H1 (cell line): Measurements from ENCODE around the gene RND2. TPM values are rescaled to one million over a fixed set of nuclear protein-coding genes. Genes with fewer than 3 reads are reported as not detected.

Source experiments
- CTCF ChIA-PET: fragments of 300-600 bp; sonication (Branson Sonifier 250); formaldehyde crosslinking; loops from one replicate; lab custom pipeline; 2021; ENCODE audit not compliant: partially characterized antibody; lab: Charles Lee
- POLR2A ChIA-PET: fragments of 300-600 bp; sonication (Branson Sonifier 250); formaldehyde crosslinking; loops from one replicate; lab custom pipeline; 2021; ENCODE audit warnings: inconsistent platforms; ENCODE audit not compliant: partially characterized antibody; lab: Charles Lee
- DNase-seq, 2 experiments: peaks; one replicate each; pipeline versions ENCODE4 v3.0.0 to v3.0.0-alpha.2; 2010 to 2022; ENCODE audit warnings: low spot score in 2 of 2, low read depth in 1 of 2, mixed read lengths in 1 of 2
- FAIRE-seq: peaks from 2 replicates; lab custom pipeline; 2011; peaks lifted over from hg19 to GRCh38; lab: Jason Lieb, UNC
- H2AFZ ChIP-seq: 2 replicates; pipeline ENCODE4 v1.8.1; 2012; ENCODE audit warnings: low read length, inconsistent platforms
- H2AK5ac ChIP-seq: 2 replicates; pipeline ENCODE4 v1.6.1; 2013; ENCODE audit warnings: low read depth, low read length
- H2BK120ac ChIP-seq: replicated peaks from 2 replicates; pipeline ENCODE3; 2013; ENCODE audit warnings: low read depth, low read length, inconsistent platforms
- H2BK12ac ChIP-seq: 2 replicates; pipeline ENCODE4 v1.6.1; 2013; ENCODE audit warnings: low read depth, low read length
- H2BK15ac ChIP-seq: 2 replicates; pipeline ENCODE4 v1.6.1; 2013; ENCODE audit warnings: low read length
- H2BK20ac ChIP-seq: 2 replicates; pipeline ENCODE4 v1.6.1; 2013; ENCODE audit warnings: low read length
- H2BK5ac ChIP-seq: 2 replicates; pipeline ENCODE4 v1.6.1; 2013; ENCODE audit warnings: low read depth, low read length
- H3K14ac ChIP-seq: 2 replicates; pipeline ENCODE4 v1.6.1; 2013; ENCODE audit warnings: inconsistent platforms; ENCODE audit not compliant: insufficient read length
- H3K18ac ChIP-seq: 2 replicates; pipeline ENCODE4 v1.6.1; 2013; ENCODE audit warnings: low read length; ENCODE audit errors: extremely low read depth
- H3K23ac ChIP-seq: 2 replicates; pipeline ENCODE4 v1.6.1; 2013; ENCODE audit warnings: inconsistent platforms; ENCODE audit not compliant: insufficient read length
- H3K23me2 ChIP-seq: 2 replicates; pipeline ENCODE4 v1.6.1; 2013; ENCODE audit warnings: low read depth, low read length
- H3K27ac ChIP-seq: 2 replicates; pipeline ENCODE4 v1.6.1; 2011; ENCODE audit warnings: low read depth, low read length, inconsistent platforms
- H3K27me3 ChIP-seq, 4 experiments: replicated peaks in 1 of 4; 1 replicate in 1 of 4; 2 replicates in 3 of 4; pipeline versions ENCODE4 v1.6.1 to v1.8.1; 2011 to 2013; ENCODE audit warnings: low read length in 3 of 4, mild to moderate bottlenecking in 3 of 4, inconsistent platforms in 2 of 4, mixed read lengths in 2 of 4, moderate library complexity in 1 of 4; ENCODE audit not compliant: control insufficient read depth in 3 of 4, insufficient read depth in 3 of 4; ENCODE audit errors: extremely low read depth in 1 of 4
- H3K36me3 ChIP-seq, 4 experiments: 2 replicates each; pipeline versions ENCODE4 v1.6.1 to v1.8.1; 2011 to 2013; ENCODE audit warnings: mild to moderate bottlenecking in 4 of 4, low read length in 3 of 4, moderate library complexity in 2 of 4, control low read depth in 1 of 4, inconsistent platforms in 1 of 4; ENCODE audit not compliant: insufficient read depth in 4 of 4, control insufficient read depth in 2 of 4
- H3K4ac ChIP-seq: replicated peaks from 2 replicates; pipeline ENCODE3; 2013; ENCODE audit warnings: low read length, low read depth, mixed read lengths, inconsistent platforms; ENCODE audit not compliant: insufficient read length
- H3K4me1 ChIP-seq, 4 experiments: replicated peaks in 1 of 4; 1 replicate in 1 of 4; 2 replicates in 3 of 4; pipeline versions ENCODE4 v1.6.1 to v1.8.1; 2011 to 2013; ENCODE audit warnings: low read length in 3 of 4, inconsistent platforms in 2 of 4, mixed read lengths in 1 of 4; ENCODE audit not compliant: insufficient read depth in 4 of 4, control insufficient read depth in 3 of 4
- H3K4me2 ChIP-seq, 2 experiments: 2 replicates each; pipeline versions ENCODE4 v1.6.1 to v1.8.1; 2011 to 2013; ENCODE audit warnings: low read depth in 2 of 2, low read length in 2 of 2, control low read depth in 1 of 2, inconsistent platforms in 1 of 2, mild to moderate bottlenecking in 1 of 2; ENCODE audit not compliant: insufficient read depth in 1 of 2
- H3K4me3 ChIP-seq, 4 experiments: fragments of 200-600, 300-600 bp in 1 of 4; sonication (generic), shearing (Covaris generic), sonication (Bioruptor Twin) in 1 of 4; 2 replicates each; pipeline versions ENCODE4 v1.5.1 to v1.8.1; 2011 to 2016; ENCODE audit warnings: low read length in 4 of 4, low read depth in 3 of 4, control low read depth in 2 of 4, inconsistent platforms in 2 of 4, mild to moderate bottlenecking in 2 of 4, mixed read lengths in 1 of 4, moderate library complexity in 1 of 4; ENCODE audit not compliant: insufficient read depth in 2 of 4; ENCODE audit errors: extremely low read depth in 1 of 4
- H3K56ac ChIP-seq: replicated peaks from 2 replicates; pipeline ENCODE3; 2013; ENCODE audit warnings: low read depth, mild to moderate bottlenecking, mixed read lengths, low read length, inconsistent platforms; ENCODE audit not compliant: insufficient read length
- H3K79me1 ChIP-seq: 2 replicates; pipeline ENCODE4 v1.6.1; 2013; ENCODE audit warnings: low read depth, low read length, control low read depth
- H3K79me2 ChIP-seq, 2 experiments: 2 replicates each; pipeline versions ENCODE4 v1.6.1 to v1.8.1; 2012 to 2013; ENCODE audit warnings: low read length in 2 of 2, mild to moderate bottlenecking in 2 of 2, inconsistent platforms in 1 of 2; ENCODE audit not compliant: insufficient read depth in 2 of 2, control insufficient read depth in 1 of 2
- H3K9ac ChIP-seq, 4 experiments: replicated peaks in 1 of 4; 1 replicate in 1 of 4; 2 replicates in 3 of 4; pipeline versions ENCODE4 v1.6.1 to v1.8.1; 2011 to 2013; ENCODE audit warnings: low read depth in 3 of 4, low read length in 3 of 4, control low read depth in 2 of 4, mild to moderate bottlenecking in 2 of 4, moderate library complexity in 2 of 4, inconsistent platforms in 1 of 4; ENCODE audit errors: extremely low read depth in 1 of 4
- H3K9me3 ChIP-seq, 2 experiments: 2 replicates each; pipeline versions ENCODE4 v1.6.1 to v1.8.1; 2012 to 2013; ENCODE audit warnings: mild to moderate bottlenecking in 2 of 2, moderate library complexity in 2 of 2, control low read depth in 1 of 2, inconsistent platforms in 1 of 2, low read depth in 1 of 2, low read length in 1 of 2, mixed read lengths in 1 of 2; ENCODE audit not compliant: insufficient read depth in 2 of 2
- H4K20me1 ChIP-seq, 2 experiments: replicated peaks in 1 of 2; 2 replicates each; pipeline versions ENCODE3 to v1.8.1; 2011 to 2013; ENCODE audit warnings: inconsistent platforms in 2 of 2, low read length in 2 of 2, mild to moderate bottlenecking in 1 of 2; ENCODE audit not compliant: insufficient read depth in 2 of 2, control insufficient read depth in 1 of 2
- H4K5ac ChIP-seq: 2 replicates; pipeline ENCODE4 v1.6.1; 2013; ENCODE audit warnings: low read length, low read depth, mixed read lengths, inconsistent platforms; ENCODE audit not compliant: insufficient read length
- H4K8ac ChIP-seq: 2 replicates; pipeline ENCODE4 v1.8.0; 2013; ENCODE audit warnings: mild to moderate bottlenecking, moderate library complexity, low read length, inconsistent platforms; ENCODE audit not compliant: insufficient read depth; ENCODE audit errors: extremely low read depth
- H4K91ac ChIP-seq: replicated peaks from 2 replicates; pipeline ENCODE3; 2013; ENCODE audit warnings: low read length, mixed read lengths, inconsistent platforms; ENCODE audit not compliant: insufficient read length
- CBX8 ChIP-seq: fragments of 300-800, 300-1000 bp; sonication (generic); IDR thresholded peaks from 2 replicates; pipeline ENCODE4 v1.7.1; 2016; ENCODE audit warnings: low read depth, low read length, borderline replicate concordance
- CHD2 ChIP-seq: IDR thresholded peaks from 2 replicates; pipeline ENCODE4 v1.6.1; 2012; ENCODE audit warnings: low read length, improper control_type of control experiment
- GABPA ChIP-seq: IDR thresholded peaks from 2 replicates; pipeline ENCODE4 v1.6.1; 2011; ENCODE audit warnings: mild to moderate bottlenecking, low read length, moderate library complexity, borderline replicate concordance; ENCODE audit not compliant: insufficient read depth
- NRF1 ChIP-seq: IDR thresholded peaks from 2 replicates; pipeline ENCODE4 v1.6.1; 2011; ENCODE audit warnings: mild to moderate bottlenecking, low read depth, low read length, improper control_type of control experiment
- POLR2A ChIP-seq, 2 experiments: IDR thresholded peaks; 1 replicate in 1 of 2; 2 replicates in 1 of 2; pipeline ENCODE4 v1.6.1; 2011; ENCODE audit warnings: low read depth in 2 of 2, low read length in 2 of 2, mild to moderate bottlenecking in 2 of 2; ENCODE audit errors: control extremely low read depth in 1 of 2
- RXRA ChIP-seq: IDR thresholded peaks from 2 replicates; pipeline ENCODE4 v1.6.1; 2011; ENCODE audit warnings: low read depth, mild to moderate bottlenecking, low read length, moderate library complexity; ENCODE audit not compliant: insufficient read depth
- SP4 ChIP-seq: IDR thresholded peaks from 2 replicates; pipeline ENCODE4 v1.6.1; 2012; ENCODE audit warnings: low read length, inconsistent platforms
- TAF1 ChIP-seq: IDR thresholded peaks from 2 replicates; pipeline ENCODE4 v1.6.1; 2011; ENCODE audit warnings: mild to moderate bottlenecking, low read depth, low read length
- WGBS, 2 experiments: shearing (Covaris generic) in 1 of 2; methylation state at CpG; one replicate each; pipeline versions ENCODE4 v1.1.6 to v1.1.7; 2013 to 2015; ENCODE audit warnings: low lambda C conversion rate in 2 of 2, mixed read lengths in 2 of 2, inconsistent platforms in 1 of 2, low coverage in 1 of 2, missing lambda C conversion rate in 1 of 2; ENCODE audit not compliant: insufficient replicate concordance in 2 of 2, insufficient coverage in 1 of 2, insufficient read length in 1 of 2; ENCODE audit errors: extremely low coverage in 1 of 2, missing lambda C conversion rate in 1 of 2; 5-methylcytosine and 5-hydroxymethylcytosine counted together
- polyA plus RNA-seq, 7 experiments: library from polyadenylated mRNA; depleted of rRNA in 3 of 7; stranded (reverse) in 5 of 7; unstranded in 2 of 7; fragments of >200 nt in 5 of 7; fragments of 200-250 nt in 2 of 7; gene quantifications; 1 replicate in 5 of 7; 2 replicates in 1 of 7; 4 replicates in 1 of 7; pipeline versions ENCODE4 v1.2.1 to v1.2.3, GENCODE V29; 2011 to 2013; ENCODE audit warnings: missing spikeins in 2 of 7, mixed read lengths in 2 of 7
- total RNA-seq: library from RNA; stranded (reverse); fragmentation: NEBNext Ultra II Directional; extraction: Animal tissue kit (Norgen Biotek cat#: 25700); gene quantifications from 2 replicates; pipeline ENCODE4 v1.2.1, GENCODE V29; 2021
- TF ChIP-seq, protein P1 (sequence below): IDR thresholded peaks from 2 replicates; pipeline ENCODE4 v1.6.1; 2011; ENCODE audit warnings: low read length, improper control_type of control experiment
- TF ChIP-seq, protein P2 (sequence below): IDR thresholded peaks from 2 replicates; pipeline ENCODE4 v1.6.1; 2012; ENCODE audit warnings: inconsistent platforms

RND2 gene
- total and polyA plus RNA-seq, 2 of the 8 experiments (the other 6 are each of a cell fraction or from before 2014, with no cell fraction given), result 51.3 to 61.4 TPM

DNA sequence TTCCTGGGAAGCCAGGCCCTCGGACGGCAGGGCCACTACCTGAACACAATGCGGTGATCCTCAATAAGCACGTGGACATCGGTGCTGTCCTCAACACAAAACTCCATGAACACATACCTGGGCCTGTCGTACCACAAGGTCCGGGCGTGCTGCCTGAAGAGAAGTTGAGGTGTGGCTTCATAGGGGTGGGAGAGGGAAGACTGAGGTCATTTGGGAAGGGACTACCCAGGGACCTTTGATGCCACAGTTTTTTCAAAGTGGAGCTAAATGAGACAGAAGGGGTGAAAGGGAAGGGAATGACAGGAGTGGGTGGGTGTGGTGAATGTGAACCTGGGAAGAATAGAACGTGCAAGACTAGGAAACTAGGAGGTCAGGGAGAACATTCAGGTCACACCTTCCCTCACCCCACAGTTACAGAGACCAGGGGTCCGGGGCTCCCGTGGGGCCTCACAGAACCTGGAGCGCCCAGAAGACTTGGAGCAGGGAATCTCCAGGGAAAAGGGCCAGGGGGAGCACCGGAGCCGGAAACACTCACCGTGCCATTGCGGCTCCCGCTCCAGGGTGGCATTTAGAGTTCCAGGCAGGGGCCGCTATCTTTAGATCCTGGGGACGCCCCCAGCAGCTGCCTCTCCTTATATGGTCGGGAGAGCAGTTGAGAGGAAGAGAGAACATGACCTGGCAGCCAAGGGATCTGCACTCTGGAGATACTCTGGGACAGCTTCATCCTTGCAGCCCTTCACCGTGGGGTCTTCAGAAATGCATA lies 45.3 kb upstream of the RND2 start, which contains the start of gene PTGES3L:
Gene PTGES3L (minus strand): TSS at position 570 of the 763 bp plus-strand sequence. CDS start 27 bp downstream, at position 543.
- 41% methylated on average over 21 of the region's 21 CpGs; no CpG with 5 or more reads in 1 of the 2 experiments for WGBS, 2 experiments
- FAIRE-seq, result no peak
- H2BK12ac ChIP-seq, result peak within 1 kb of the TSS; percentile 64; the same call in 1 of the 2 replicates
- TF ChIP-seq RXRA (no peak), SP4 (no peak), GABPA (0 out of 2 replicates have a peak, but pooled peaks have one; percentile 28), POLR2A (IDR thresholded peaks at IDR 0.05; ENCODE audit: control extremely low read depth in 1 of 2, low read depth in 2 of 2, low read length in 2 of 2) (peak; percentile 44 to 55), CBX8 (no peak), TAF1 (no peak), NRF1 (no peak), CHD2 (no peak)
- TF ChIP-seq, protein P1, sequence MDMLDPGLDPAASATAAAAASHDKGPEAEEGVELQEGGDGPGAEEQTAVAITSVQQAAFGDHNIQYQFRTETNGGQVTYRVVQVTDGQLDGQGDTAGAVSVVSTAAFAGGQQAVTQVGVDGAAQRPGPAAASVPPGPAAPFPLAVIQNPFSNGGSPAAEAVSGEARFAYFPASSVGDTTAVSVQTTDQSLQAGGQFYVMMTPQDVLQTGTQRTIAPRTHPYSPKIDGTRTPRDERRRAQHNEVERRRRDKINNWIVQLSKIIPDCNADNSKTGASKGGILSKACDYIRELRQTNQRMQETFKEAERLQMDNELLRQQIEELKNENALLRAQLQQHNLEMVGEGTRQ, result no peak
- TF ChIP-seq, protein P2, sequence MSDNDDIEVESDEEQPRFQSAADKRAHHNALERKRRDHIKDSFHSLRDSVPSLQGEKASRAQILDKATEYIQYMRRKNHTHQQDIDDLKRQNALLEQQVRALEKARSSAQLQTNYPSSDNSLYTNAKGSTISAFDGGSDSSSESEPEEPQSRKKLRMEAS, result no peak

More for the DNA sequence above, 45.3 kb upstream of the RND2 start, which contains the start of gene PTGES3L:
- CTCF ChIA-PET, result interaction anchor here (0.9 to 1.1 kb wide), 3 partner anchors 12 to 19 kb away, joined by 3 to 6 read pairs (median 3); partner anchors contain the start of genes AARSD1 and RPL27
- H4K8ac ChIP-seq, result peak within 1 kb of the TSS; percentile 64; the same call in 1 of the 2 replicates
- peak within 1 kb of the TSS; percentile 37 for H4K5ac ChIP-seq
- H3K9me3 ChIP-seq, result no peaks in the 10 kb centered on the region
- peak within 1 kb of the TSS; percentile 48; the same call in 1 of the 2 replicates for H2BK15ac ChIP-seq
- H3K4ac ChIP-seq, result no peak within 1 kb of the TSS
- peaks cover 0 to 2% (median 0%) of the 10 kb centered on the region in 4 experiments; a peak in 1 of 8 replicates for H3K36me3 ChIP-seq
- peaks cover 0 to 3% of the 10 kb centered on the region in 2 experiments for H4K20me1 ChIP-seq
- H2BK120ac ChIP-seq, result no peak within 1 kb of the TSS
- peaks cover 3 to 16% (median 4%) of the 10 kb centered on the region in 4 experiments; a peak in 5 of 7 replicates for H3K4me1 ChIP-seq
- peaks cover 0 to 17% of the 10 kb centered on the region in 2 experiments; a peak in 3 of 4 replicates for H3K79me2 ChIP-seq
- H3K27me3 ChIP-seq, result no peaks in the 10 kb centered on the region
- peak within 1 kb of the TSS; percentile 72 to 96 (median 89) for H3K4me3 ChIP-seq
- peak within 1 kb of the TSS; percentile 22 for H4K91ac ChIP-seq
- peak within 1 kb of the TSS; percentile 93 to 96 for H3K4me2 ChIP-seq
- peaks cover 10% of the 10 kb centered on the region for H3K23me2 ChIP-seq
- H2BK20ac ChIP-seq, result no peak within 1 kb of the TSS
- peak within 1 kb of the TSS; percentile 74 to 85 (median 78) for H3K9ac ChIP-seq
- peak within 1 kb of the TSS; percentile 48 for H3K18ac ChIP-seq
- no peak within 1 kb of the TSS for H3K56ac ChIP-seq
- H3K23ac ChIP-seq, result no peak within 1 kb of the TSS
- peaks cover 6% of the 10 kb centered on the region; the same call in 1 of the 2 replicates for H3K79me1 ChIP-seq
- POLR2A ChIA-PET, result interaction anchor here (0.7 to 4.6 kb wide), 7 partner anchors 11 to 336 kb away, joined by 3 to 45 read pairs (median 3); partner anchors contain the start of genes AARSD1 and RPL27
- H2AFZ ChIP-seq, result peak within 1 kb of the TSS; percentile 61
- H2BK5ac ChIP-seq, result peak within 1 kb of the TSS; percentile 28; the same call in 1 of the 2 replicates
- no peak within 1 kb of the TSS for H3K14ac ChIP-seq
- peak within 1 kb of the TSS; percentile 57; the same call in 1 of the 2 replicates for H3K27ac ChIP-seq
- 0 out of 2 replicates have a peak within 1 kb of the TSS, but pooled peaks have one; percentile 9 for H2AK5ac ChIP-seq
- DNase-seq, result peak in 1 of 2 experiments; percentile 67
